HG03469 (cell line): Measurements from ENCODE around the gene ARHGAP40.

Experiments used
- ATAC-seq: cut with Tn5 transposase; IDR thresholded peaks from one replicate; pipeline ENCODE4 v1.9.1; 2021; ENCODE audit warnings: mild to moderate bottlenecking, moderate library complexity, moderate number of reproducible peaks; ENCODE audit not compliant: unreplicated experiment

ARHGAP40 gene

GRCh38 chr20:38649275-38649891 lies 47.8 kb downstream of the ARHGAP40 start:
- ATAC-seq = no peak

GRCh38 chr20:38650010-38650409 lies 48.4 kb downstream of the ARHGAP40 start:
- no peak for ATAC-seq

- no peak for ATAC-seq
Observed at GRCh38 chr20:38651154-38651553, 49.5 kb downstream of the ARHGAP40 start.

GRCh38 chr20:38651562-38651961 lies 50.0 kb downstream of the ARHGAP40 start:
- ATAC-seq = no peak

GRCh38 chr20:38652995-38653394 lies 51.4 kb downstream of the ARHGAP40 start:
- ATAC-seq = no peak

GRCh38 chr20:38657390-38657789 lies 55.8 kb downstream of the ARHGAP40 start:
- ATAC-seq = no peak

- ATAC-seq = no peak
Observed at GRCh38 chr20:38658879-38659596, 57.4 kb downstream of the ARHGAP40 start.

- ATAC-seq = no peak
Observed at GRCh38 chr20:38659597-38659880, 57.9 kb downstream of the ARHGAP40 start.

GRCh38 chr20:38660429-38660828 lies 58.8 kb downstream of the ARHGAP40 start:
- ATAC-seq = no peak

- ATAC-seq = no peak
Observed at GRCh38 chr20:38663660-38664059, 62.1 kb downstream of the ARHGAP40 start.

- no peak for ATAC-seq
Observed at GRCh38 chr20:38664284-38664683, 62.7 kb downstream of the ARHGAP40 start.

- ATAC-seq = no peak
Observed at GRCh38 chr20:38665094-38665493, 63.5 kb downstream of the ARHGAP40 start.

GRCh38 chr20:38665506-38666285 lies 64.1 kb downstream of the ARHGAP40 start:
- ATAC-seq = no peak

GRCh38 chr20:38667417-38667956 lies 65.9 kb downstream of the ARHGAP40 start:
- ATAC-seq = no peak

- ATAC-seq = no peak
Observed at GRCh38 chr20:38669688-38670087, 68.1 kb downstream of the ARHGAP40 start.

- no peak for ATAC-seq
Observed at GRCh38 chr20:38670786-38671185, 69.2 kb downstream of the ARHGAP40 start.

- ATAC-seq = no peak
Observed at GRCh38 chr20:38671186-38671585, 69.6 kb downstream of the ARHGAP40 start.

- no peak for ATAC-seq
Observed at GRCh38 chr20:38671701-38672292, 70.2 kb downstream of the ARHGAP40 start.

- ATAC-seq = no peak
Observed at GRCh38 chr20:38672504-38672903, 70.9 kb downstream of the ARHGAP40 start.

GRCh38 chr20:38673261-38673660 lies 71.7 kb downstream of the ARHGAP40 start:
- ATAC-seq = no peak

- ATAC-seq = no peak
Observed at GRCh38 chr20:38673725-38674091, 72.1 kb downstream of the ARHGAP40 start.
